Measurements from ENCODE around the gene PRIM1.
A peak's percentile ranks its signal among the peaks of the same experiment; 100 is the strongest.
"Not testable (repeated sequence)": the region's sequence is repeated elsewhere in the genome, so short reads cannot be mapped to it uniquely, and the experiment has no call there.

PRIM1 gene

DNA sequence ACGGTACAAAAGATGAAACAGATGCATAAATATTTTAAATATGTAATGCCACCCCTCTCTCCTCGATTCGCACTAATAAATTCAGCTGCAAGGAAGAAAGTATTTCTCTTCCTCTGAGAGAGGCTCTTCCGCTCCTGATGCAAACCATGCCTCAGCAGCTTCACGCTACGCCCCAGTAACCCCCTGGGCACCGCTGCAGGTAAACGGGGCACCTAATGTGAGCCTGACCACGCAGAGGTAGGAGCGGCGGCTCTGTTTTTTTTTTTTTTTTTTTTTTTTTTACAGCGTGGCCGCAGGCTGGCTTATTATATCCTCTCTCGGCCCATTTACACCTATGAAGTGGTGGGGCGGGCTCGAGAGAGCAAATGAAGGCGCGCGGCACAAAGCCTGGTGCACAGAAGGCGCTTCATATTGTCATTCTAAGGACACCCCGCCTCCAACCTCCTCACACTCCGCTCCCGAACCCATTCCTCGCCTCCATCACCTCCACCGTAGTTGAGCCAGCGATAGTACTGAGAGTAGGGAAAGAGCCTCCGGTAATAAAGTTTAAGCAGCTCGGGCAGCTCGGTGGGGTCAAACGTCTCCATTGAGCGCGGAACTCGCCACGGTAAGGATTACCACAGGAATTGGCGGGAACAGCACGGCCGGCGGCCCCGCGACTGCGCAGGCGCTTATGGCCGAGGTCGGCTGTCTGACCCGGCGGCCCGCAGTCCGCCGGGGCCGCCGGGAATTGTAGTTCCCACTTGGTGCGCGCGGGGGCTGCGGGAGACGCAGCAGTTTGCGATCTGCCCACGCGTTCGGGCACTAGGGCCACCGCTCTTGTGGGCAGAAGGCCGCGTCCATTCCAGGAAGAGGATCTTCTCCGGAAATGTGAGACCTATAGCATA is at the start of gene PRIM1:
Gene PRIM1, minus strand, starts transcription at position 612 of the 887 bp plus-strand sequence. Its CDS starts 25 bp downstream, at position 587.
- peak; percentile 95 for DNase-seq

DNA sequence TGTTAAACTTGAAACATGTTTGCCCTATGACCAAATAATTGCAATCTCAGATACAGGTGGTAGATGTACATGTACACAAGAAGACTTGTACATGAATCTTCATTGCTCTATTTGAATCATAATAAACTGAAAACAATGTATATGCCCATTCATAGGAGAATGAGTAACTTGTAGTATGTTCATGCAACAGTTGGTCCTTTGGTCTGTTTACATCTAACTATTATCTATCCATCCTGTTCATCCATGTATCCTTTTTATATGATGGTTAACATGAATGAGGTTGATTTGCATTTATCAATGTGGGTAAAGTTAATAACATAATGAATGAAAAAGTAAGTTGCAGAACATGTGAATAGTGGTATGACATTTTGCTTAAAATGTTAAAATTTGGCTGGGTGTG is 48.1 kb upstream of the PRIM1 start:
- no peak for DNase-seq

DNA sequence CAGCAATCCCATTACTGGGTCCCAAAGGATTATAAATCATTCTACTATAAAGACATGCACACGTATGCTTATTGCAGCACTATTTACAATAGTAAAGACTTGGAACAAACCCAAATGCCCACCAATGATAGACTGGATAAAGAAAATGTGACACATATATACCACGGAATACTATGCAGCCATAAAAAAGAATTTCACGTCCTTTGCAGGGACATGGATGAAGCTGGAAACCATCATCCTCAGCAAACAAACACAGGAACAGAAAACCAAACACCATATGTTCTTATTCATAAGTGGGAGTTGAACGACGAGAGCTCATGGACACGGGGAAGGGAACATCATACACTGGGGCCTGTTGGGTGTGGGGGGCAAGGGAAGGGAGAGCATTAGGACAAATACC is 47.2 kb upstream of the PRIM1 start:
- not testable (repeated sequence) for DNase-seq

DNA sequence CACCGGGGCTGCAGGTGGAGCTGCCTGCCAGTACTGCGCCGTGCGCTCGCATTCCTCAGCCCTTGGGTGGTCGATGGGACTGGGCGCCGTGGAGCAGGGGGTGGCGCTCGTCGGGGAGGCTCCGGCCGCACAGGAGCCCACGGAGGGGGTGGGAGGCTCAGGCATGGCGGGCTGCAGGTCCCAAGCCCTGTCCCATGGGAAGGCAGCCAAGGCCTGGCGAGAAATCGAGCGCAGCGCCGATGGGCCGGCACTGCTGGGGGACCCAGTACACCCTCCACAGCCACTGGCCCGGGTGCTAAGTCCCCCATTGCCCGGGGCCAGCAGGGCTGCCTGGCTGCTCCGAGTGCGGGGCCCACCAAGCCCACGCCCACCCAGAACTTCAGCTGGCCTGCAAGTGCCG is 43.7 kb upstream of the PRIM1 start:
- not testable (repeated sequence) for DNase-seq

DNA sequence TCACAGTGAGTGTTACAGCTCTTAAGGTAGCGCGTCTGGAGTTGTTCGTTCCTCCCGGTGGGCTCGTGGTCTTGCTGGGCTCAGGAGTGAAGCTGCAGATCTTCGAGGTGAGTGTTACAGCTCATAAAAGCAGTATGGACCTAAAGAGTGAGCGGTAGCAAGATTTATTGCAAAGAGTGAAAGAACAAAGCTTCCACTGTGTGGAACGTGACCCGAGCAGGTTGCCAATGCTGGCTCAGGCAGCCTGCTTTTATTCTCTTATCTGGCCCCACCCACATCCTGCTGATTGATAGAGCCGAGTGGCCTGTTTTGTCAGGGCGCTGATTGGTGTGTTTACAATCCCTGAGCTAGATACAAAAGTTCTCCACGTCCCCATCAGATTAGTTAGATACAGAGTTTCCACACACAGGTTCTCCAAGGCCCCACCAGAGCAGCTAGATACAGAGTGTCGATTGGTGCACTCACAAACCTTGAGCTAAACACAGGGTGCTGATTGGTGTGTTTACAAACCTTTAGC is 43.0 kb upstream of the PRIM1 start:
- not testable (repeated sequence) for DNase-seq

DNA sequence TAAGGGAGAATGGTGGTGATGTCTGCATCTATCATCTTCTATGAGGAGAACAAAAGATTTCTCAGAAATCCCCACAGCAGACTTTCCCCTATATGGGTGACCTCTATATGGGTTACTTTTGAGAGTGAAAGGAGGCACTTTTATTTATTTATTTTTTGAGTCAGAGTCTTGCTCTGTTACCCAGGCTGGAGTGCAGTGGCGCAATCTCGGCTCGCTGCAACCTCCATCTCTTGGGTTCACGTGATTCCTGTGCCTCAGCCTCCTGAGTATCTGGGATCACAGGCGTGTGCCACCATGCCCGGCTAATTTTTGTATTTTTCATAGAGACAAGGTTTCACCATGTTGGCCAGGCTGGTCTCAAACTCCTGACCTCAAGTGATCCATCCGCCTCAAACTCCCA is 41.0 kb upstream of the PRIM1 start:
- DNase-seq = not testable (repeated sequence)

DNA sequence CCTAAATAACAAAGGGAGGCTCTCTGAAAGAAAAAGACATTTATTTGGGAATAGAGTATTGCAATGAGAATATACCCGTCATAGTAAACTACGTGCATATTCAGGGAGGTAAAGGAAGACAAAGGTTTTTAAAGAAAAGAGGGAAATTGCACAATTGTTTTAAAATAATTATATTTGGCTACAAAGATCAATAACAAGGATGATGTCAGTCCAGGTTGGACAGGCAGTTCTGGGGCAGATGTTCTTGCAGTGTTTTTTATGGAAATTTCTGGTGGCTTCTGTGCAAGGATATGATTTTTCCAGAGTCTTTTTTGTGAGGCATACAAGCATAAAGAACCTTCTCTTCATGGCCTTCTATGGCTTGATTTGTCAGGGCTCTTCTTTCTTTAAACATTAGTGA is 40.6 kb upstream of the PRIM1 start:
- DNase-seq = no peak

DNA sequence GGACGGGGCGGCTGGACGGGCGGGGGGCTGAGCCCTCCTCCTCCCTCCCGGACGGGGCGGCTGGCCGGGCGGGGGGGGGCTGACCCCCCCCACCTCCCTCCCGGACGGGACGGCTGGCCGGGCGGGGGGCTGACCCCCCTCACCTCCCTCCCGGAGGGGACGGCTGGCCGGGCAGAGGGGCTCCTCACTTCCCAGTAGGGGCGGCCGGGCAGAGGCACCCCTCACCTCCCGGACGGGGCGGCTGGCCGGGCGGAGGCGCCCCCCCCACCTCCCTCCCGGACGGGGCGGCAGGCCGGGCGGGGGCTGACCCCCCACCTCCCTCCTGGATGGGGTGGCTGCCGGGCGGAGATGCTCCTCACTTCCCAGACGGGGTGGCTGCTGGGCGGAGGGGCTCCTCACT is 37.3 kb upstream of the PRIM1 start:
- DNase-seq = not testable (repeated sequence)

DNA sequence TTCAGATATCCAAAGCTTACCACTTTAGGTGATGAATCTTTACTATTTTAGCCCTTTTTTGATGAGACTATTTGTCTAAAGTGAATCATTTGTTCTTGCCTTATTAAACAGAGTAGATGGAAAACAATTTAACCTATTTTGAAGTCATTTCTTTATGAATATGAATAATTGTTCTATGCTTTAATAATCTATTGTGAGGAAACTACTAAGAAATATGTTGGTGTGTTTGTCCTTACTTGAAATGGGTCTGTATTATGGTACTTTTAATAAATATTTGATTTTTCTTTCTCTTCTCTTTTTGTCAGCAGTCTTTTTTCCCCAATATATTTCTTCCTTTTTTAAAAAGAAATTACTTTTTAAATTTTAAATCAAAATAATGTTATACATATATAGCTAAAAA is 35.4 kb upstream of the PRIM1 start:
- DNase-seq = no peak

DNA sequence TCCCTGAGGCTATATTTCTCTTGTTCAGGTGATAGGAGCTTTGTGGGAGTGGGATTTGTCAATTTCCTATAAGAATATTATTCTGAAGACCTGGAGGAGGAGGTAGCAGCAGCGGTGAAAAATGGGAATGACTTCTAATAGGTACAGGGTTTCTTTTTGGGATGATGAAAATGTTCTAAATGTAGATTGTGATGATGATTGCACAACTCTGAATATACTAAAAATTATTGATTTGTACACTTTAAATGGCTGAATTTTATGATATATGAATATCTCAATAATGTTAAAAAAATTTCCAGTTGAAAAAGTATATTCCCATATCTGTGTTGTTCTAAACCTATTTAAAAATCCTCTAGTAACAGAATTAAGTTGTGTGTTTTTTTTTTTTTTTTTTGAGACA is 33.8 kb upstream of the PRIM1 start:
- DNase-seq = no peak

DNA sequence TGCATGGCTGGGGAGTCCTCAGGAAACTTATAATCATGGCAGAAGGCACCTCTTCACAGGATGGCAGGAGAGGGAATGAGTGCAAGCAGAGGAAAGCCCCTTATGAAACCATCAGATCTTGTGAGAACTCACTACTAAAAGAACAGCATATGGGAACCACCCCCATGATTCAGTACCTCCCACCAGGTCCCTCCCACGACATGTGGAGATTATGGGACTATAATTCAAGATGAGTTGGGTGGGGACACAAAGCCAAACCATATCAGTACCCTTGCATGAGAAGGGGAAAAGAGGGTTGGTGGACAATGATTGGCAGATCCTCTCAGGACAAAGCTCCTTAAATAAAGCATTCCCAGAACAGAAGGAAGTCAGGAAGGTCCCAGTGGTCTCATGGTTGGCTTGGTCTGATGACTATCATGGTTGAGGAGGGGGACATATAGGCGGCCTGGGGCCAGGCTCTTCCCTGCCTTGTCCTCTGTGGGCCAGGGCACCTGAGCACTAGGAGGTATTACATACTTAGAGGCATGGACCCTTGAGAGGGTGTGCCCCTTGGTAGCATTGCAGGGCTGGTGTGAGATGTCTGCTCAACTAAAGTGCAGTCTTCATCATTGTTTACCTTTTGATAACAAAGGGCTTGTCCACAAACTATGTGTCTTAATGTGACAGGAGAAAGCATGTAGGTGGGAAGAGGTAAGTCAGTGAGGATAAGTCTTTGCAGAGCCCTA is 33.2 kb upstream of the PRIM1 start:
- DNase-seq = no peak

DNA sequence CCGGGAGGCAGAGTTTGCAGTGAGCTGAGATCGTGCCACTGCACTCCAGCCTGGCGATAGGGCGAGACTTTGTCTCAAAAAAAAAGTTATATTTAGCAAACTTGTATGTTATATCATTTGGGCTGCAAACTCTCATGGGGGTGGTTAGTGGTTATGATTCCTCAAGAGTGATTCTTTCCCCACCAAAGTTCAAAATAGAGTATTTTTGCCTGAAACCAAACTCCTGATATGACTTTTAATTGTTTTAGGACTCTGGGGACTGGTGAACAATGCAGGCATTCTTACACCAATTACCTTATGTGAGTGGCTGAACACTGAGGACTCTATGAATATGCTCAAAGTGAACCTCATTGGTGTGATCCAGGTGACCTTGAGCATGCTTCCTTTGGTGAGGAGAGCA is 29.6 kb upstream of the PRIM1 start:
- no peak for DNase-seq

DNA sequence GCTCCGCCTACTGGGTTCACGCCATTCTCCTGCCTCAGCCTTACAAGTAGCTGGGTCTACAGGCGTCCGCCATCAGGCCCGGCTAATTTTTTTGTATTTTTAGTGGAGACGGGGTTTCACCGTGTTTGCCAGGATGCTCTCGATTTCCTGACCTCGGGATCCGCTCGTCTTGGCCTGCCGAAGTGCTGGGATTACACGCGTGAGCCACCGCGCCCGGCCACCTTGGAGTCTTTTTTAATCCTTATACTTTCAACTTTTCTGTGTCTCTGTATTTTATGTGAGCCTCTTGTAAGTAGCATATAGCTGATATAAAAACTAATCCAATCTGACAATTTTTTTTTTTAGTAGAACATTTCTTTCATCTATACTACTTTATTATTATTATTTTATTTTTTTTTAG is 26.6 kb upstream of the PRIM1 start:
- no peak for DNase-seq

DNA sequence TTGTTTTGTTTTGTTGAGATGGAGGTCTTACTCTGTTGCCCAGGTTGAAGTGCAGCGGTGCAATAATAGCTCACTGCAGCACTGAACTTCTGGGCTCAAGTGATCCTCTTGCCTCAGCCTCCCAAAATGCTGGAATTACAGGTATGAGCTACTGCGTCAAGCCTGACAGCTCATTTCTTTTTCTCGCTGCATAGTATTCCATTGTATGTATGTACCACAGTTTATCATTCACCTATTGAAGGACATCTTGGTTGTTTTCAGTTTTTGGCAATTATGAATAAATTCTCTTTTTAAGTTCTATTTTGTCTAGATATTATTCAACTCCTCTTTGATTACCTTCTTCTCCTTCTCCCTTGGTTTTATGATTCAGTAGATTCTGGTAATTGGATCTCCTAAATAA is 24.5 kb upstream of the PRIM1 start:
- no peak for DNase-seq

DNA sequence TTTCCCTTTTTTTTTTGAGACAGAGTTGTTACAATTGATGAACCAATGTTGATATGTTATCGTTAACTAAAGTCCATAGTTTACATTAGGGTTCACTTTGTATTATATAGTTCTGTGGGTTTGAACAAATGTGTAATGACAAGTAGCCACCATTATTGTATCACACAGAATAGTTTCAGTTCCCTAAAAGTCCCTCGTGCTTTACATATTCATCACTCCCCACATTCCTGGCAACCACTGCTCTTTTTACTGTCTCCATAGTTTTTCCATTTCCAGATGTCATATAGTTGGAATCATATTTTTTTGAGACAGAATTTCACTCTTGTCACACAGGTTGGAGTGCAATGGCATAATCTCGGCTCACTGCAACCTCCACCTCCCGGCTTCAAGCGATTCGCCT is 23.5 kb upstream of the PRIM1 start:
- no peak for DNase-seq

DNA sequence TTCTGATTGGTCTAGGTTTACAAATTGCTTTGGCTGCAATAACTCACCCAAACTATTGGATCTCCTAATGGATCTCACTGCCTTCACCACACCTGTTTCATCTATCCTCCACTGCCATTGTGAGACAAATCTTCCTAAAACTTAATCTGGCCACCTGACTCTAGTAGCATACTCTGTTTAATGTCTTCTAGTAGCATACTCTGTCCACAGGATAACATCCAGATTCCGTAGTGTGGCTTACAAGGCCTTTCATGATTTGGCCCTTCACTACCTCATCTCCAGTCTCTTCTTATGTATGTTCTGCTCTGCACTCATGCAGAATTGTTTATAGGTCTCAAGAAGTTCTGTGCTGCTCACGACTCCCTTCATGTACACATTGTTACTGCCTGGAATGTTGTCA is 21.0 kb upstream of the PRIM1 start:
- DNase-seq = no peak

DNA sequence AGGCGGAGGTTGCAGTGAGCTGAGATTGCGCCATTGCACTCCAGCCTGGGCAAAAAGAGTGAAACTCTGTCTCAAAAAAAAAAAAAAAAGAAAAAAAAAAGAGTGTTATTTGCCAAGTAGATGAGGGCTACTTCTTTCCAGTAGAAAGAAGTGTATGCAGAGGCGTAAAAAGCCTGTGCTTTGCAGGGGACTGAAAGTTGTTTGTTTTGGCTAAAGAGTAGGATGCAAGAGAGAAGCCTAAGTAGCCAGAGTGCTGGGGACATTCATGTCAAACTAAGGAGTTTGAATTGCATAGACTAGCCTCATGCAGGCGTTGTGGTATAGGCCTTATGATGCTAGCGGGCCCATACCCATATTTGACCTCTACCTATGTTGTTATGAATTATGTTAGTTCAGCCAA is 20.5 kb upstream of the PRIM1 start:
- DNase-seq = no peak

DNA sequence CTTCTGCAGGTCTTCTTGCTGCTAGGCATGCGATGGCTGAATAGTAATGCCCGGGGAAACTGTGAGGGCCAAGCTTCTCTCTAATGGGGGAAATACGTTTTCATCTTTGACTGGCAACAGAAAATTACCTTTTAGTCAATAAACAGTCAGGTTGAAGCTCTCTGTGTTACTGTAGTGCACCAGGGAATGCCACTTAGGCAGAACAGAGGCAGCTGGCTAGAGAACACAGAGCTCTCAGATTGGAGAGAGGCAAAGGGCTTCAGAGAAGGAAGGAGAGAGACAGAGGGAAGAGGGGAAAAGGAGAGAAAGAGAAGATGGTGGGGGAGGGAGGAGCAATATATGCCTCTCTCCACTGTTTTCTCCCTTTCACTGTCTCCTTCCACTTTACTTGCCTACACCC is 17.7 kb upstream of the PRIM1 start:
- DNase-seq = no peak

DNA sequence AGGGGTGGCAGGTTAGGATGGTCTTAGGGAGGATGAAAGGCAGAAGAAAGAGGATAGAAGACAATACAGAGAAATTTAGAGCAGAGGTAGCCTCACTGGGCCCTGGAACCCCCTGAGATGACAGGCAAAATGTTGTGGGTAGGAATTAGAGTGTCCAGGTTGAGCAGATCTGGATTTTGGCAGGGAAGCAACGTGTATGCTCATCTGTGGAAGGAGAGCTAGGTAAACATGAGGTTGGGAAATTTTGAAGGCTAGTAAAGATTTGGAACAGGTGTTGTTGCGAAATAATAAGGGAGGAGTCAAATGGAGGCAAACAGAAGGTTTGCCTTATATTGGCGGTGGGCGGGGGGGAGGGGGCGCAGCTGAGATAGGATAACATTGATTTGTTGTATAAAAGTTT is 16.3 kb upstream of the PRIM1 start:
- DNase-seq = no peak

DNA sequence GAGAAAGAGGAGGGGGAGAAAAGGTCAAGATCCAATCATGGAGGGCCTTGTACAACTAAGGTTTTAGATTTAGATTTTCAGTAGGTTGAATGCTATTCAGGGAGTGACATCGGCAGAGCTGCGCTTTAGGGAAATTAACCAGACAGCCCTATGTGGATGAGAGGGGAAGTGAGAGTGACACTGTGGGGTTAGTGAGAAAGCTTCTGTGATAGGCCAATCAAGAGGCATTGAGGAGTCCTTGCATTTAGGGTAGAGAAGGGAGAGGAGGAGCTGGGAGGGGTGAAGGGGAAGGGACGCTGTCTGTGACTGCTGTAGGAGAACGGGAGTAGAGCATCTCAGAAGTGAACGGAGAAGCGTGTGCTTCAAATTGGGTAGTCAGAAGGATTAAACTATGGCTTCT is 14.4 kb upstream of the PRIM1 start:
- no peak for DNase-seq

DNA sequence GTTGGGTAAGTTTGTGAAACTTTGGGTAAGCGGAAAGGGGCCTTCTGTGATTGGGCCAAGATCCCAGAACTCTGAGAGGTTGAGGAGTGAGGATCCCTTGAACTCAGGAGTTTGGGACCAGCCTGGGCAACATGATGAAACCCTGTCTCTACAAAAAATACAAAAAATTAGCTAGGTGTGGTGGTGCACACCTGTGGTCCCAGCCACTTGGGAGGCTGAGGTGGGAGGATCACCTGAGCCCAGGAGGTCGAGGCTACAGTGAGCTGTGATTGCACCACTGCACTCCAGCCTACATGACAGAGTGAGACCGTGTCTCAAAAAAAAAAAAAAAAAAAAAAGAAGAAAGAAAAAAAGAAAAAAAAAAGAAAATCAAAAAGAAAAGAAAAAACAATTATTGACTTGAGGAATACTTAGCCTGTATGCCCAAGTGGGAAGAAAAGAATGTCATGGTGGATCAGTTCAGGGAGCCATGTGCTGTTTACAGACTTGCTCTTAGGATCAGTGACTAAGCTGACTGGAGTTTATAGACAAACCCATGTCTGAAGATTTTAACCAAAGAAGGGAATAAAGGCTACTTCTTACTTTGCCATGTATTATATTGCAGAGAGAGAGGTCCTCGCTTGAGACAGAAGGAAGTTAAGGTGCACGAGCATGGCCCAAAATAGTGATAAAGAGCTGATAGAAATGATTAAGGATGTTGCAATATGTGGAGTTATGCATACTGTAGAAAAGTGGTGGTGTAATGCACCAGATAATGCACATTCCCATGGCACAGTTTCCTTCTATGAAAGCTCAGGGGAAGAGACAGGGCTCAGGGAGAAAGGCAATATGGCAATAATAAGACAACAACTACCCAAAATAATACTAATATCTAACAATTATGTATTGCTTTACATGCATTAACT is 11.9 kb upstream of the PRIM1 start:
- no peak for DNase-seq

DNA sequence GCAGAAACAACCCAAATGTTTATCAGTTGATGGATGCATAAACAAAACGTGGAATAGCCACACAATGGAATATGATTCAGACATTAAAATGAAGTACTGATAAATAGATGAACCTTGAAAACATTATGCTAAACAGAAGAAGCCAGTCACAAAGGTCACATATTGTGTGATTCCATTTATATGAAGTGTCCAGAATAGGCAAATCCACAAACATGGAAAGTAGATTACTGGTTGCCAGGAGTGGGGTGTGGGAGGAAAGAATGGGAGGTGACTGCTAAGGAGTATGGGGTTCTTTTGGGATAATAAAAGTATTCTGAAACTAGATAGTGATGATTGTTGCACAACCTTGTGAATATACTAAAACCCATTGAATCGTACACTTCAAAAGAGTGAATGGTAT is 9.7 kb upstream of the PRIM1 start:
- no peak for DNase-seq

DNA sequence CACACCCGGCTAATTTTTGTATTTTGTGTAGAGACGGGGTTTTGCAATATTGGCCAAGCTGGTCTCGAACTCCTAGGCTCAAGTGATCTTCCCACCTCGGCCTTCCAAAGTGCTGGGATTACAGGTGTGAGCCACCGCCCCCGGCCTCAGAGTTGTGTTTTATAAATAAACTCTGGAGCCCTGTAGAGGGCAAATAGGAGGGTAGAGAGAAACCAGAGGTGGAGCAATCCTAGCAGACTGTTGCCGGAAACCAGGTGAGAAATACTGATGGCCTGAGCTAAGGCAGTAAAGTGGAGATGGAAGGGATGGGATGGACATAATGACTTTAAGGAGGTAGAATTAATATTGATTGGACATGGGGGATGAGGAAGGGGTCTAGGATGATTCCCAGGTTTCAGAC is 8.3 kb upstream of the PRIM1 start:
- DNase-seq = no peak

Measured in retina (tissue), 1 donor.